H9 (cell line): ENCODE measurements around the gene SLC30A5. TPM values are rescaled to one million over a fixed set of nuclear protein-coding genes. Genes with fewer than 3 reads are reported as not detected.

ENCODE experiments used
- DNase-seq: peaks from one replicate; pipeline ENCODE4 v3.0.0-alpha.2; 2017
- H2AFZ ChIP-seq: one replicate; pipeline ENCODE4 v1.6.1; 2013; ENCODE audit warnings: mild to moderate bottlenecking, low read length, control low read depth, moderate library complexity
- H2AK5ac ChIP-seq: 2 replicates; pipeline ENCODE4 v1.6.1; 2013; ENCODE audit warnings: low read length, control low read depth, mixed read lengths; ENCODE audit not compliant: insufficient read length
- H2BK120ac ChIP-seq: one replicate; pipeline ENCODE4 v1.6.1; 2013; ENCODE audit warnings: low read depth, mild to moderate bottlenecking, low read length, control low read depth, inconsistent platforms; ENCODE audit not compliant: poor library complexity, severe bottlenecking
- H2BK12ac ChIP-seq: 2 replicates; pipeline ENCODE4 v1.6.1; 2013; ENCODE audit warnings: low read length, control low read depth, mixed read lengths, low read depth; ENCODE audit not compliant: insufficient read length
- H2BK15ac ChIP-seq: 2 replicates; pipeline ENCODE4 v1.6.1; 2013; ENCODE audit warnings: low read depth, low read length, control low read depth
- H2BK20ac ChIP-seq: one replicate; pipeline ENCODE4 v1.6.1; 2013; ENCODE audit warnings: low read depth, mild to moderate bottlenecking, low read length, control low read depth, inconsistent platforms; ENCODE audit not compliant: poor library complexity, severe bottlenecking
- H2BK5ac ChIP-seq: 2 replicates; pipeline ENCODE4 v1.6.1; 2013; ENCODE audit warnings: low read length, control low read depth, mixed read lengths; ENCODE audit not compliant: insufficient read length
- H3K14ac ChIP-seq: 2 replicates; pipeline ENCODE4 v1.6.1; 2013; ENCODE audit warnings: low read length, control low read depth; ENCODE audit not compliant: insufficient read depth
- H3K18ac ChIP-seq: 2 replicates; pipeline ENCODE4 v1.6.1; 2013; ENCODE audit warnings: low read depth, mild to moderate bottlenecking, mixed read lengths, low read length, control low read depth; ENCODE audit not compliant: insufficient read length
- H3K23ac ChIP-seq: 2 replicates; pipeline ENCODE4 v1.6.1; 2013; ENCODE audit warnings: low read length, control low read depth, mixed read lengths, low read depth; ENCODE audit not compliant: insufficient read length
- H3K23me2 ChIP-seq: 2 replicates; pipeline ENCODE4 v1.6.1; 2013; ENCODE audit warnings: low read depth, mild to moderate bottlenecking, mixed read lengths, low read length, control low read depth; ENCODE audit not compliant: insufficient read length, poor library complexity, severe bottlenecking
- H3K27ac ChIP-seq: 2 replicates; pipeline ENCODE4 v1.5.1; 2013; ENCODE audit warnings: low read length, control low read depth, mixed read lengths, low read depth; ENCODE audit not compliant: insufficient read length
- H3K27me3 ChIP-seq: 2 replicates; pipeline ENCODE4 v1.6.1; 2013; ENCODE audit warnings: low read length, control low read depth, inconsistent platforms; ENCODE audit not compliant: insufficient read depth
- H3K4ac ChIP-seq: 2 replicates; pipeline ENCODE4 v1.6.1; 2013; ENCODE audit warnings: low read depth, mild to moderate bottlenecking, control low read depth, inconsistent platforms, low read length, moderate library complexity
- H3K4me1 ChIP-seq: 2 replicates; pipeline ENCODE4 v1.6.1; 2013; ENCODE audit warnings: low read length, control low read depth, inconsistent platforms; ENCODE audit not compliant: insufficient read depth
- H3K4me2 ChIP-seq: 2 replicates; pipeline ENCODE4 v1.6.1; 2013; ENCODE audit warnings: low read length, control low read depth, mixed read lengths; ENCODE audit not compliant: insufficient read length, insufficient read depth
- H3K56ac ChIP-seq: 2 replicates; pipeline ENCODE4 v1.6.1; 2013; ENCODE audit warnings: low read depth, mild to moderate bottlenecking, mixed read lengths, low read length, control low read depth; ENCODE audit not compliant: insufficient read length
- H3K79me1 ChIP-seq: 2 replicates; pipeline ENCODE4 v1.6.1; 2013; ENCODE audit warnings: low read depth, mild to moderate bottlenecking, moderate library complexity, low read length, control low read depth, inconsistent platforms; ENCODE audit not compliant: insufficient read depth, poor library complexity, severe bottlenecking
- H3K79me2 ChIP-seq: 2 replicates; pipeline ENCODE4 v1.6.1; 2013; ENCODE audit warnings: low read length, control low read depth, inconsistent platforms; ENCODE audit not compliant: insufficient read depth
- H3K9ac ChIP-seq: 2 replicates; pipeline ENCODE4 v1.6.1; 2013; ENCODE audit warnings: low read length, control low read depth, mixed read lengths; ENCODE audit not compliant: insufficient read length; ENCODE audit errors: extremely low read depth
- H3K9me3 ChIP-seq: one replicate; pipeline ENCODE4 v1.6.1; 2013; ENCODE audit warnings: low read depth, low read length, inconsistent platforms; ENCODE audit not compliant: control insufficient read depth
- H3T11ph ChIP-seq: one replicate; pipeline ENCODE4 v1.6.1; 2013; ENCODE audit warnings: mild to moderate bottlenecking, low read length, control low read depth, inconsistent platforms
- H4K20me1 ChIP-seq: one replicate; pipeline ENCODE4 v1.6.1; 2013; ENCODE audit not compliant: control insufficient read depth, insufficient read length, insufficient read depth
- H4K5ac ChIP-seq: 2 replicates; pipeline ENCODE4 v1.6.1; 2013; ENCODE audit warnings: low read depth, mild to moderate bottlenecking, mixed read lengths, low read length, control low read depth; ENCODE audit not compliant: insufficient read length
- H4K8ac ChIP-seq: replicated peaks from 2 replicates; pipeline ENCODE4 v1.6.1; 2013; ENCODE audit warnings: low read length, control low read depth, mixed read lengths, low read depth; ENCODE audit not compliant: insufficient read length
- H4K91ac ChIP-seq: 2 replicates; pipeline ENCODE4 v1.6.1; 2013; ENCODE audit warnings: low read depth, mild to moderate bottlenecking, moderate library complexity, mixed read lengths, low read length, control low read depth; ENCODE audit not compliant: insufficient read length
- H3K27ac Mint-ChIP-seq, 3 experiments: 2 replicates in 2 of 3; 3 replicates in 1 of 3; pipeline ENCODE4 v1.8.0; 2020 to 2021; ENCODE audit warnings: mixed read lengths in 3 of 3, mild to moderate bottlenecking in 1 of 3, moderate library complexity in 1 of 3
- H3K27me3 Mint-ChIP-seq: 2 replicates; pipeline ENCODE4 v1.8.0; 2021; ENCODE audit warnings: low read depth, mild to moderate bottlenecking, moderate library complexity, mixed read lengths
- H3K36me3 Mint-ChIP-seq, 3 experiments: 2 replicates in 2 of 3; 3 replicates in 1 of 3; pipeline ENCODE4 v1.8.0; 2020 to 2021; ENCODE audit warnings: low read depth in 3 of 3, mixed read lengths in 3 of 3; ENCODE audit not compliant: insufficient read depth in 1 of 3
- H3K4me1 Mint-ChIP-seq, 2 experiments: 2 replicates each; pipeline ENCODE4 v1.8.0; 2020; ENCODE audit warnings: mixed read lengths in 2 of 2
- H3K4me3 Mint-ChIP-seq, 2 experiments: 2 replicates in 1 of 2; 3 replicates in 1 of 2; pipeline ENCODE4 v1.8.0; 2020 to 2021; ENCODE audit warnings: mild to moderate bottlenecking in 2 of 2, mixed read lengths in 2 of 2, moderate library complexity in 1 of 2
- H3K9me3 Mint-ChIP-seq, 2 experiments: 2 replicates in 1 of 2; 3 replicates in 1 of 2; pipeline ENCODE4 v1.8.0; 2020; ENCODE audit warnings: mild to moderate bottlenecking in 2 of 2, mixed read lengths in 2 of 2, moderate library complexity in 1 of 2
- WGBS: extraction: QIAGEN DNeasy Blood & Tissue Kit; methylation state at CpG from one replicate; pipeline ENCODE4 v1.1.7; 2013; ENCODE audit warnings: missing lambda C conversion rate, low lambda C conversion rate, mixed read lengths; ENCODE audit not compliant: insufficient read length; ENCODE audit errors: extremely low coverage; 5-methylcytosine and 5-hydroxymethylcytosine counted together
- total RNA-seq: library from RNA; stranded (reverse); gene quantifications from 2 replicates; pipeline ENCODE4 v1.2.1, GENCODE V29; 2021
- TF ChIP-seq, protein P1 (sequence below): fragments of 200-600 bp; sonication (generic); conservative IDR thresholded peaks from 3 replicates; pipeline ENCODE4 v1.8.0; 2021; ENCODE audit warnings: antibody characterized with exemption, mild to moderate bottlenecking

Gene SLC30A5
- total RNA-seq, 1 experiment from 2014 or later: 33.7 TPM

DNA sequence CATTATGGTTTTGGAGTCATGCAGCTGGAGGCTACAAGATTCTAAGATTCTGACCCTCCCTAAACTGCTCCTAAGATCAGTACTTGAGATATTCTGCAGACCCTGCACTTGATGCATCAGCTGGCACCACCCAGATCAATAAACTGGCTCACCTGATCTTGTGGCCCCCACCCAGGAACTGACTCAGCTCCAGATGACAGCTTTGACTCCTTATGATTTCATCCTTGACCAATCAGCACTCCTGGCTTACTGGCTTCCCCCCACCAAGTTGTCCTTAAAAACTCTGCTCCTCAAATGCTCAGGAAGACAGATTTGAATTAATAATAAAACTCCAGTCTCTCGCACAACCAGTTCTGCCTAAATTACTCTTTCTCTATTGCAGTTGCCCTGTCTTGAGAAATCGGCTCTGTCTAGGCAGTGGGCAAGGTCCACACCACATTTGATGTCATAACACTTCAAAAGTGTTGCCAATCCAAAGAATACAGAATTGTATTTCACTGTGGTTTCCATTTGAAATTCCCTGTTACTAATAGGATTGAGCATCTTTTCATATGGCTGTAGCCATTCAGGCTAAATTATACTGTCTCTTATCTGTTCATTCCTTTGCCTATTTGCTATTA is 14.8 kb upstream of the SLC30A5 start:
- H3K9me3 ChIP-seq: no peaks in the 10 kb centered on the region
- Mint-ChIP-seq H3K36me3 (no peaks in the 10 kb centered on the region), H3K27me3 (no peaks in the 10 kb centered on the region; the same call in 1 of the 2 replicates), H3K4me3 (no peak overlapping the region), H3K9me3 (peaks cover 0 to 3% of the 10 kb centered on the region in 2 experiments; a peak in 2 of 5 replicates), H3K4me1 (peaks cover 2 to 3% of the 10 kb centered on the region in 2 experiments; a peak in 3 of 4 replicates), H3K27ac (no peak overlapping the region)
- H3K4ac ChIP-seq: no peak overlapping the region
- H2BK15ac ChIP-seq: no peak overlapping the region
- no peak overlapping the region for H4K91ac ChIP-seq
- WGBS: no CpG with 5 or more reads among the region's 2 CpGs
- H2BK5ac ChIP-seq: no peak overlapping the region
- no peak overlapping the region for H3K4me2 ChIP-seq
- no peak overlapping the region for H2BK12ac ChIP-seq
- H3K4me1 ChIP-seq: no peaks in the 10 kb centered on the region
- H3T11ph ChIP-seq: no peak overlapping the region
- no peak overlapping the region for H4K8ac ChIP-seq
- no peaks in the 10 kb centered on the region for H3K79me1 ChIP-seq
- no peak overlapping the region for H3K23ac ChIP-seq
- H3K23me2 ChIP-seq: no peaks in the 10 kb centered on the region
- no peaks in the 10 kb centered on the region for H3K27me3 ChIP-seq
- H2AK5ac ChIP-seq: no peak overlapping the region
- H2BK20ac ChIP-seq: no peak overlapping the region
- no peak overlapping the region for H3K27ac ChIP-seq
- H3K14ac ChIP-seq: no peak overlapping the region
- H3K9ac ChIP-seq: no peak overlapping the region
- no peaks in the 10 kb centered on the region for H3K79me2 ChIP-seq
- no peaks in the 10 kb centered on the region for H4K20me1 ChIP-seq
- no peak overlapping the region for H2AFZ ChIP-seq
- no peak overlapping the region for H2BK120ac ChIP-seq
- TF ChIP-seq, protein P1, sequence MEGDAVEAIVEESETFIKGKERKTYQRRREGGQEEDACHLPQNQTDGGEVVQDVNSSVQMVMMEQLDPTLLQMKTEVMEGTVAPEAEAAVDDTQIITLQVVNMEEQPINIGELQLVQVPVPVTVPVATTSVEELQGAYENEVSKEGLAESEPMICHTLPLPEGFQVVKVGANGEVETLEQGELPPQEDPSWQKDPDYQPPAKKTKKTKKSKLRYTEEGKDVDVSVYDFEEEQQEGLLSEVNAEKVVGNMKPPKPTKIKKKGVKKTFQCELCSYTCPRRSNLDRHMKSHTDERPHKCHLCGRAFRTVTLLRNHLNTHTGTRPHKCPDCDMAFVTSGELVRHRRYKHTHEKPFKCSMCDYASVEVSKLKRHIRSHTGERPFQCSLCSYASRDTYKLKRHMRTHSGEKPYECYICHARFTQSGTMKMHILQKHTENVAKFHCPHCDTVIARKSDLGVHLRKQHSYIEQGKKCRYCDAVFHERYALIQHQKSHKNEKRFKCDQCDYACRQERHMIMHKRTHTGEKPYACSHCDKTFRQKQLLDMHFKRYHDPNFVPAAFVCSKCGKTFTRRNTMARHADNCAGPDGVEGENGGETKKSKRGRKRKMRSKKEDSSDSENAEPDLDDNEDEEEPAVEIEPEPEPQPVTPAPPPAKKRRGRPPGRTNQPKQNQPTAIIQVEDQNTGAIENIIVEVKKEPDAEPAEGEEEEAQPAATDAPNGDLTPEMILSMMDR: no peak
- H4K5ac ChIP-seq: no peak overlapping the region
- H3K18ac ChIP-seq: no peak overlapping the region
- no peak overlapping the region for H3K56ac ChIP-seq
- no peak for DNase-seq
